NCI-H2107 (cell line): ENCODE data around the gene PEX14.

Experiments used
- DNase-seq: peaks from one replicate; lab custom pipeline; 2025; lab: John Stamatoyannopoulos, UW

Gene PEX14

DNA sequence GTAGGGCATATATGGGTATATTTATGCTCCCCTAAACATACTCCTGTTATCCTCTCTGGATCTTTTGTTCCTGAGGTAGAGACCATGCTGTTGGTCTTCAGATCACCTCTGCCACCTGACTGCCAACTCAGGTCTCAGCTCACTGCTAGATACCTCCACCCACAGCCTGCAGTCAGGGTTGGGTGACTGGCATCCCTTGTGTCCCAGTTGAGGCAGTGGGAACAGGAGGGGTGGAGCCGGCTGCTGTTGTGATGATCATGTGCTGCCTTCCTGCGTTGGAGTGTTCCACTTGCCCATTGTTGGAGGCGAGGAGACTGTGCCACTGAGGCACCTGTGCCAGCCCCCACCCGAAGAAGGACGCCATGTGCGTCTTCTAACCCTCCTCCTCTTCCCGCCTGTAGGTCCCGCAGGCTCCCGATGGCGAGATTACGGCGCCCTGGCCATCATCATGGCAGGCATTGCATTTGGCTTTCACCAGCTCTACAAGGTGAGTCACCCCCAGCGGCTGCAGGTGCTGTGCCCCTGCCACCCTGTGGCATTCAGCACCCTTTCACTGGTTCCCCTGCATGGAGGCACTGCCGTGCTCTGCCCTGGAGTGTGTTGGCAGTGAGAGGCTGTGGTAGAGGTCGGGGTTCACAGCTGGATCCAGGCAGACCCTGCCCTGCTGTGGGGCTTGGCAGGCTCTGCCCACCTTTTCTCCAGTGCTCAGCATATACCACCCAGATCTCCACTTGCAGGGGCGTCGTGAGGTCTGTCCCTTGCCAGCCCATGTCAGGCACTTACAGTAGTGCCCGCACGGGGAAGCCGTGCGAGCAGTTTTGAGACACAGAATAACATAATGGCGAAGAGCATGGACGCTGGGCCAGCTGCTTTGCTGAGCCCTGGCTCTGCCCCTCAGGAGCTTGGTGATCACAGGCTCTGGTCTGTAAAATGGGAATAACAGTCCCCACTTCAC, 143.5 kb downstream of the PEX14 start:
- no peak for DNase-seq

DNA sequence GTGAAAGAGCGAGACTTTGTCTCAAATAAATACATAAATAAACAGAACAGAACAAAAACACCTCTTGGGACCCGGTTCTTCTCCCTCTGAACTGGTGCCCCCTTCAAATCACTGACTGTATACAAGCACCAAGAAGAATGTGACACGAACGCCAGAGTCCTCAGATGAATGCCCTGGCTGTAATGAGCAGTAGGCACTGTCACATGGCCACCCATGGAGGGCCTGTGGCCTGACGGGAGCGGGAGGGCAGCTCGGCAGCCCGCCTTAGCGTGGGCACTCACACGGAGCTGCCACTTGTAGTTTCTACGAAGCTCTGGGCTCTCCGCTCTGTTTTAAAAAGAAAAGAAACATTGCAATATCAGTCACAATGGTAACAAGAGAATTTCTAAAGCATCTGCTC, 146.0 kb downstream of the PEX14 start:
- DNase-seq, result no peak

DNA sequence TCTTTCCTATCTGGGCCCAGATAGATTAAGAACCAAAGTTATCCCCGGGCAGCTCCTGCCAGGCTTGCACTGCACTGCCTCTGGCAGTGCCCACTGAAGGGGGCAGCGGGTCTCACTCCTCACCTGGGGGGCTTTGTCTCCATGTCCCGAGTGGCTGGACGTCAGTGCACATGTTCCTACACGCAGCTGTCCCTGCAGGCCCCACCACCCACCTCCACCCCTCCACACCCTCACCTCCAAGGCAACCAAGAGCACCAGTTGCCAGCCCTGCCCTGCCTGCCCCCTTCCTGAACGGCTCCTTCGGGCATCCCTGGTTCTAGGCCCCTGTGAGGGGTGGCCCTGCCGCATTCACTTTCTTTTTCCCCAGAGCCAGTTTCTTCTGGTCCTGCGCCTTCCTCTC, 147.2 kb downstream of the PEX14 start:
- DNase-seq, result no peak

GRCh38 chr1:10622910-10623685, 148.3 kb downstream of the PEX14 start:
- DNase-seq, result no peak

DNA sequence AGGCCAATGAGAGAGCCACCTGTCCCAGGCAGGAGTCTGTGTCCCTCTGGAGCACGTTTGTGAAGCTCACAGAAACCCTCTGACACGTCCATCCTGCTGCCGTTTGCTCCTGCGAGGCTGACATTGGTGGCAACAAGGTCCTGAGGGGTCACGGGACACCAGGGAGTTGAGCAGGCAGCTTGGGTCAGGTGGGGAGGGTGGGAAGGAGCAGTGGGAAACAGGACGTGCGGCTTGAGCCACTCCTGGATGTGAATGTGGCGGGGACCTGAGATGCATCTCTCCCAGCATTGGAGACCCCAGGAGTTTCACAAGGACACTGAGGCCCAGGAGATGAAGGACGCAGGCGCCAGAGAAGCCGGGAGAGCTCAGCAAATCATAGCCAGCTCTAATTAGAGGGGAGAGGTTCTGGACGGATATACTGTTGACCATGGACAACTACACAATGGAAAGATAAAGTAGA, 149.0 kb downstream of the PEX14 start:
- DNase-seq, result no peak

DNA sequence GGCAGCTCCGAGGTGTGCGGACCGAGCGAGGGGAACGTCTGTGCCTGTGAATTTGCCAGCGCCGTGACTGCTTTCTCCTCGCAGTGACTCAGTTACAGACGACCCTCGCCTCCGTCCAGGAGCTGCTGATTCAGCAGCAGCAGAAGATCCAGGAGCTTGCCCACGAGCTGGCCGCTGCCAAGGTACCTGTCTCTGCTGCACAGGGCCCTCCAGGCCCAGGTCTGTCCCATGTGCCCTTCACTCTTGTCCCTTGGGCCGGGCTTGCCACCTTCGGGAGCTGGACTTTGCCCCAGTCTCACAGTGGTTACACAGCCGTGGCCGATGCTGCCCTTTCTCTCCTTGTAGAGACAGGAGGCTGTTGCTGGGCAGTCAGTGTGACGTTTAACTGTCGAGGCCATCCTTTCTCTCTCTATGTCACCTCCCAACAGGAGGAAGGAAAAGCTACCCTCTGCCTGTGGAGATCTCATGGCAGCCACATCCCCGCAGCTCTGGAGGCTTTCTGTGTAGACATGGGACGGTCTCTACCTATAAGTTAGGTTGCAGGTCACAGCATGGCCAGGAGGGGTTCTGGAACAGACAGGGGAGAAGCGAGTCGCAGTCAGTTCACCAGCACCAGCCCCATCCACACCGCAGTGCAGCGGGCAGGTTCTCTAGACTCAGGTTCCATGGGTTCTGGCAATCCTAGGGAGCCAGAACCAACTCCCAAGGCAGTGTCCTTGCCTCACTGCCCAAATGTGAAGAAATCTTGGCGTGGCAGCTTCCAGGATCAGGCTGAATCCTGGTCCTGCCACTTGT, 149.7 kb downstream of the PEX14 start:
- no peak for DNase-seq

DNA sequence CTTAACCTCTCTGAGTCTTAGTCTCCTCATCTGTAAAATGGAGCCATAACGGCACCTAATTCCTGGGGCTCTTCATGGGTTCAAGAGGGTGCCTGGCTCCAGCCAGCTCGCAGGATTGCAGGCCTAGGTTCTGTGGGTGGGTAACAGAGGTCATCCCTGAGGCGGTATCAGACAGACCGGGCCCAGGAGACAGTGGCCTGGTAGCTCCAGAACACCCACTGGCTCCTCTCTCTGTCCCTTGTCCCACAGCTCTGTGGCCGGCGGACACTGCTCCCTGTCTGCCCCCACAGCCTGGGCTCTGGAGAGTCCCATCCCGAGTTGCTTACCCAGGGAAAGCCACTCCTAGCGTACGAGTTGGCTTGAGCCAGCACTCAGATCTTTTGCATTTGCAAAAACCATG, 150.3 kb downstream of the PEX14 start:
- no peak for DNase-seq

DNA sequence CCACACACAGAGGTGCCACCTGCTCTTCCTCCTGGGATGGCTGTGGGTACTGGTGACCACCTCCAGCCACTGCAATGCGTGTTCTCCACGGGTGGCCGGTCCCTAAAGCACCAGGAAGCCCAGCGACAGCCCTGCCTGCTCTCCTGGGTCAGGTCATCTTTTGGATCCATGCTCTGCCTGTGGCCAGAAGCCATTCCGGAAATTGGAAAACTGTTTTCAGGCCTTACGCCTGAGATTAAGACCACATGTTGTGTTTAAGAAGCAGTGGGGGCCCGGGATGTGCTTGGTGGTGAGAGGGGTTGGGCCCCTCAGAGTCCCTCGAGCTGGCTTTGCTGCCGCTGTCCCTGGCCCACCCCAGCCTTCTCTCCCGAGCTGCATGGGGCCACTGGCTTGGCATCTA, 150.8 kb downstream of the PEX14 start:
- DNase-seq, result no peak

DNA sequence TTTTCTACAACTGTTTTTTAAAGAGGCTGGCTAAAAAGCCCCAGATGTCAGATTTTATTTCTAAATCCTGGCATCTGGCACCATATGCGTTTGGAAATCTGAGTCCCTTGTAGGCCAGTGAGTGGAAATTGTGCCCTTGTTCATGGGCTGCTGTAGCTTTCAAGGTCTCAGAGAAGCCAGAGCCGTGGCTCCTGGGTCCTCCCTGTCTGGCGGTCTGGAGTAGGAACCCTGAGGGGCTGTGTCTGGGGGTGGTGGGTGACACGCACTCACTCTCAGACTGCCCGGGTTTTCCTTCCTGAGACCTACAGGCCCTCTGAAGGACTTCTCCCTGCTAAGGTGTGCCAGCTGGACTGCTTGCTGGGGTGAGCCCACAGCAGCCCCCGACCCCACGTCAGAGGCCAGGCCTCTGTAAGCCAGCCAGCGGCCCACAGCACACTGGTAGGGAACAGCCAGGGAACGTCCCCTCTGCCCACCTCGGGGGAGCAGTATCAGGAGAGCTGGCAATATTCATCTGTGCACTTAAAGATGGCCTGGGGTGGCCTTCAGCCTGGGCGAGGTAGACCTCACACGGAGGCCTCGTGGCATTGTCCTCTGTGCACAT, 151.5 kb downstream of the PEX14 start:
- DNase-seq, result no peak

DNA sequence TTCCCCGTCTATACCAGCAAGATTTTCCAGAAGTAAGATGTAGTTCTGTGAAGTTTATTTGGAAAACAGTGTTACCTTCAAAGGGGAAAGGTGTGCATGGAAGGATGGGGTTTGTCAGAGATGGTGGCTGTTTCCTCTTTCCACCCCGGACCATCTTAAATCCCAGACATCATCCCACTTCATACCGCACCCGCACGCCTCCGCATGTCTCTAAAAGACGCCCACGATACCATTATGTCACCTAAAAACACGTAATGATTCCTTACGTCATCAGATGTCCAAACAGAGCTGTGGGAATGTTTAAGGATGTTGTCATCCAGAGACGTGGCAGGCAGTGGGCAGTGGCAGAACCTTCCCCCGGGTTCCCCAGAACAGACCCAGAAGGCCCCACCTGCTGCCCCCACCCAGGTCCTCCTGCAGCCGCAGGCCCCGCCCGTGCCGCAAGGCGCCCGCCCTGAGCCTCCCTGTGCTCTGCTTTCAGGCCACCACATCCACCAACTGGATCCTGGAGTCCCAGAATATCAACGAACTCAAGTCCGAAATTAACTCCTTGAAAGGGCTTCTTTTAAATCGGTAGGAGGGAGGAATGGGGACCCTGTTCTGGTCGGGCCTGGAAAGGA, 152.2 kb downstream of the PEX14 start:
- DNase-seq, result no peak

DNA sequence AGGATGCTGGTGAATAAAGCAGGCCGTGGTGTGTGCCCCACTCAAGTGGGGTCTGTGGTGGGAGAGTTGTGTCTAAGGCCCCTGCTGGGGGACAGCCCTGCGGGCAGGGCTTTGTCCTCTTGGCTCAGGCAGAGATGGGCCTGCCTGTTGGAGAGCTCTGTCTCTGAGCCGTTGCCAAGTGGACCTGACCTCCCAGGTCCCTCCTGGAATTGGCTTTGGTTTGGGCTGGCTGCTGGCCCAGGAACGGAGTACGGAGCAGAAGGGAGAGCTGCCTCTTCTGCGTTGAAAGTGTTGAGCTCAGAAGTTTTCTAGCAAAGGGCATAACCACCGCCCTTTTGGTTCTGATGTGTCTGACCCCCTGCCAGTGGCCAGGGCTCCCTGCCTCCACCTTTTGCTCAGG, 153.9 kb downstream of the PEX14 start:
- no peak for DNase-seq

GRCh38 chr1:10629091-10629815, 154.5 kb downstream of the PEX14 start:
- DNase-seq, result no peak

DNA sequence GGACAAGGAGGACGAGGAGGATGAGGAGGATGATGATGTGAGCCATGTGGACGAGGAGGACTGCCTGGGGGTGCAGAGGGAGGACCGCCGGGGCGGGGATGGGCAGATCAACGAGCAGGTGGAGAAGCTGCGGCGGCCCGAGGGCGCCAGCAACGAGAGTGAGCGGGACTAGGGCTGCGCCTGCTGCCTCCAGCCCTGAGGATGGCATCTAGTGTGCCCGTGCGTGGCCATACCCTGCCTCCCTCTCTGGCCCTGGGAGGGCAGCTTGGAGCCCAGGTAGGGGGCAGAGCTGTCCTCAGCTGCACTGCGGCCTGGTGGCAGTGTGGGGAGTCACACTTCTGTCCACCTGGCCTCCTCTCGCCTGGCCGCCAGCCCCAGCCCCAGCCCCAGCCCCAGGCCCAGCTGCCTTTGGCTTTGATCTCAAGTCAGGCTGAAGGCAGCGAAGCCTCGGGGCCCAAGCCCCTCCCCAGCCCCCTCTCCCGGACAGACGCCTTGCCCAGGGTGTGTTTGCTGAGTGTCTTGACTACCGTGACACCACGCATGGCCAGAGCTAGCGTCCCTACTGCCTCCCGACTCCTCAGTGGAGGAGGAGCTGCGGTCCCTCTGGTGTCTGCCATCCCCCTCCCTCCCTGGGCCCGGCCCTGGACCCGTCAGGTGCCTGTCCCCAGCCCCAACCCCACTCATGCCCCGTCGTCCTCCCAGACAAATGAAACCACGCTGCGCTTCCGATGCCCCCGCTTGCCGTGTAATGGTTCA, 155.2 kb downstream of the PEX14 start:
- DNase-seq, result no peak

DNA sequence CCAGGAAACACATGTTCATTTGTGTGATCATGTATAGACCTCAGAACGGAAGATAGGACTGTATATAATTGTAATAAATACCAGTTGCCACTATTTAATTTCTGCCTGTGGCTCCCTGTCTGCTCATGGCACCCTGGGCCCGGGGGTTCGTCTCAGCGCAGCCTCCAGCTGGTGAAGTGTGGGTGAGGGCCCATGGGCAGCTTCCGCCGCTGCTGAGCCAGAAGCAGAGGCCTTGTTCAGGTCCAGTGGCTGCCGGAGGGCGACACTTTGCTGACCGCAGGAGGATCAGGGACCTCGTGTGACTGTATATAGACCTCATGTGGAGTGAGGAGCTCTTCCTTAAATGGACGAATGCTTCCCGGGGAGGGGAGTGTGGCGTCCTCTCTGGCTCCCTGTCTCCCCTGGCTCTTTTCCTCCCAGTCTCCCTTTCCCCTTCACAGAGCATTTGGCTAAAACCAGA, 155.9 kb downstream of the PEX14 start:
- no peak for DNase-seq

DNA sequence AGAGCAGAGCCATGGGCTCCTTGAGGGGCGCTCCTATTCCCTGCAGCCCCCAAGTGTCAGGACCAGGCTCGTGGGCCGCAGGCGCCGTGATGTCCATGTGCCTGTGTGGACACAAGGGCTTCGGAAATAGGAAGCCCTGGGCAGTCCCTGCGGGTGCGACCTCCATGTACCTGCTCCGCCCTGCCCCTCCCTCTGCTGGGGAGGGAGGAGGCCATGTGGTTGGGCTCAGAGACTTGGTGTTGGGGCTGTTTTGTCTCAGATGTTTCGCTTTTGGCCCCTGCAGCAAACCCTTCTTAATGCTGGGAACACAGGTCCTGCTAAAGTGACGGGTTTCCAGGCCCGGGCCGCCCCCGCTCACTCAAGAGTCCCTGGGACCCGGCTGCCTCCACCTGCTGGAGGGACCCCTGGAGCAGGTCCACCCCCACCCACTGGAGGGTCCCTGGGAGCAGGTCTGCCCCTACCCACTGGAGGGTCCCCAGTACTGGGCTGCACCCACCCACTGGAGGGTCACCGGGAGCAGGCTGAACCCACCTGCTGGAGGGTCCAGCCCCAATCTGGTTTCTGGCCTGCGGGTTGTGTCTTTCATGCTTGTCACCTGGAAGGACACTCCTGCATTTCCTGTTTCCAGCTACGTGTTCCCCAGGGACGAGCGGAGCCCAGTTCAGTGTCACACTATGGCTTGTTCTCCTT, 156.5 kb downstream of the PEX14 start:
- no peak for DNase-seq

DNA sequence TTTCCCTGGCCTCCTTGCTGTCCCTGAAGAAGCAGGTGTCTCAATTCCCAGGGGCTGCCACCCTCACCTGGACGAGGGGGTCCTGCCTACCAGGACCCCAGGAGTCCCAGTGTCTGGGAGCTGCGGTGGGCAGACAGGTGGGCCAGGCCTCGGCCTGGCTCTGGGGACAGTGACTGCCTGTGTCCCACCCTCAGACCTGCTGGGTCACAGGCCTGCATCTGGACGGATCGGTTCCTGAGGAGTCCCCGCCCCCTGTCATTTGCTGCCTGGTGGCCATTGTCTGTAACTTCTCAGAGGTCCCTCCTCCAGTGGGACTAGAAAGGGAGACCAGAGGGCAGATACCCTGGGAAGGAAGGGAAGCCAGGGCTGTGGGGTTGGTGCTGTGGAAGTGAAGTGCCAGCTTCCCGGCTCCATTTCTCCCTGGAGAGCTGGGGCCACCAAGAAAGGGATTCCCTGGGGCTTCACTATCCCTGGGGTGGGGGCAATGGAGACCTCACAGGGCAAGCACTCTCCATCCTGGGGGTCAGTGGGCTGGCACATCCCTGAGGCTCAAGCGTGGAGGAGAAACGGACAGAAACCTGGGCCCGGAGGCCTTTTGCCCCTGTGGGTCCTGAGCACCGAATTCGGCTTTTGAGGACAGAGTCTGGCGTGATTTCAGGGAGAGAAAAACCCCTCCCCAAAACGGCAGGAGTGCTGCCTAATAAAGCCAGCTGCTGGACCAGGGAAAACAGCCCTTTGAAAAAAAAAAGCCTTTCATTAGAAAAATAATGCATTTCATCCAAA, 157.3 kb downstream of the PEX14 start:
- no peak for DNase-seq

DNA sequence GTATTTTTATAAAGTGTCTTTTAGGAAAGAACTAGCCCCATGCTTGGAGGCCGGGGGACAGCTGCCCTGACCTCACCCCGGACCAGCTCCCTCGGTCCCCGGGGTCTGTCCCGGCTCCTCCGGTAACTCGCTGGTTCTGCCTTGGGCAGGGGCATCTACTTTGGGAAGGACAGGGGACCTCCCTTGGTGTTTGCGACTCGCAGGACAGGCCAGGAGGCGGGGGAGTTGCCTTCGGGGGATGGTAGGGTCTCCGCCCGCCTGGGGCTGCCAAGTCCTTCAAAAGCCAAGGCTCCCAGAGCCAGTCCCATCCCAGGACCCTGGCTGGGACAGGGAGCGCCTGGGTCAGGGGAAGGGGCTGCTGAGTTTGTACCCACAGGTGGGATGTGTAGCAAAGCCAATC, 157.9 kb downstream of the PEX14 start:
- no peak for DNase-seq

DNA sequence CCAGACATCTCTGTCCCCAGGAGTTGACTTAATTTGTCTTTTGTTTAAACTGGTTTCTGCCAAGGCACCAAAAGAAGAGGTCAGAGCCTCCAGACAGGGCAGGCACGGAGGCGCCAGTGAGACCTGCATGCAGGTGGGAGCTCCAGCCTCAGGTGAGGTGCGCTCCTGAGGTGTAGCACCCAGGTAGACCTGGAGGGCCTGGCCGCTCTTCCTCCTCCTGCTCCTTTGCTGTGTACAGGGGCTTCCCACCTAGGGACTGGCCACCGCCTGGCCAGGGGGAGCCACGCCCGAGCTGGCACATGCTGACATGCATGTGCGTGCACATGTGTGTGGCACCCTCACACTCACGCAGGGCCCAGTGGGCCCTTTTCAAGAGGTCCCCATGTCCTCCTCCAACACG, 158.7 kb downstream of the PEX14 start:
- no peak for DNase-seq

- no peak for DNase-seq
Observed at GRCh38 chr1:10634075-10634427, 159.3 kb downstream of the PEX14 start.
